ENCODE measurements around the gene PARP15.

- TF ChIP-seq CTCF (IDR thresholded peaks at IDR 0.05) = no peak
- TF ChIP-seq EZH2 (IDR thresholded peaks at IDR 0.05) = no peak
- TF ChIP-seq EZH2phosphoT487 (IDR thresholded peaks at IDR 0.05) = no peak
Measured at GRCh38 chr3:122619040-122619439, 41.6 kb downstream of the PARP15 start.
